ENCODE results near the gene ERMP1.
"Not testable (repeated sequence)": the region's sequence is repeated elsewhere in the genome, so short reads cannot be mapped to it uniquely, and the experiment has no call there.

ERMP1 gene

DNA sequence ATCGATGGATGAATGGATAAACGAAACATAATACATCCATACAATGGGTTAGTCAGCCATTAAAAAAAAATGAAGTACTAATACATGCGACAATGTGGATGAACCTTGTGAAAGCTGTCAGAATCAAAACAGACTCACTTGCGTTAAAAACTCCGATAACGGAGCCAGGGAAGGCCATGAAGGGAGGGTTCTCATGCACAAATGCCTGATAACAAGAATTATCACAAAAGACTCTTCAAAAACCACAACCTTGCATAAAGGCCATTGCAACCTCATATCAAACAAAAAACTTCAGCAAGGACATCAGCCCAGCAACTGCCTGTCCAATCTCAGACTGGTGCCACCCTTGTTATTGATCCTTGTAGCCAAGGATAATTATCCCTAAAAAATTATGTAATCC lies 13.7 kb downstream of the ERMP1 start:
- no peak for DNase-seq

DNA sequence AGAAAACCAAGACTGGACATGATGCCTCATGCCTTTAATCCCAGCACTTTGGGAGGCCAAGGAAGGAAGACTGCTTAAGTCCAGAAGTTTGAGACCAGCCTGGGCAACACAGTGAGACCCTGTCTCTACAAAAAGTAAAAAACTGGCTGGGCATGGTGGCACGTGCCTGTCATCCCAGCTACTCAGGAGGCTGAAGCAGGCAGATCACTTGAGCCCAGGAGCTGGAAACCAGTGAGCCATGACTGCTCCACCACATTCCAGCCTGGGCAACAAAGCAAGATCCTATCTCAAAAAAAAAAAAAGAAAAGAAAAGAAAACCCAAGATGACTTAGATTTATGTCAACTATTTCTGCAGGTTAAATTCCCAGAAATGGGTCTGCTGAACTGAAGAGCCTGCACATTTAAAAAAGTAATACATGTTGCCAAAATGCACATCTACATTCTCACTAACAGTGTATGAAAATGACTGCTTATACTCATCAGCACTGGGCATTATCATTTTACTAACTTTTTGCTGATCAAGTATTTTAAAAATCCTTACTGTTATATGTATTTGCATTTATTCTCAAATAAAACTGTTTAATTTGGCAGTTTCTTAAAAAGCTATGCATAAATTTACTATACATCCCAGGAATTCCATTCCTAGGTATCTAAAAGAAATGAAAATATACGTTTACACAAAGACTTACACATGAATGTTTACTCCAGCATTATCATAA lies 14.3 kb downstream of the ERMP1 start:
- no peak for DNase-seq

GRCh38 chr9:5817862-5818261 lies 15.1 kb downstream of the ERMP1 start:
- no peak for DNase-seq

- no peak for DNase-seq
Measured at GRCh38 chr9:5815461-5815860, 17.5 kb downstream of the ERMP1 start.

DNA sequence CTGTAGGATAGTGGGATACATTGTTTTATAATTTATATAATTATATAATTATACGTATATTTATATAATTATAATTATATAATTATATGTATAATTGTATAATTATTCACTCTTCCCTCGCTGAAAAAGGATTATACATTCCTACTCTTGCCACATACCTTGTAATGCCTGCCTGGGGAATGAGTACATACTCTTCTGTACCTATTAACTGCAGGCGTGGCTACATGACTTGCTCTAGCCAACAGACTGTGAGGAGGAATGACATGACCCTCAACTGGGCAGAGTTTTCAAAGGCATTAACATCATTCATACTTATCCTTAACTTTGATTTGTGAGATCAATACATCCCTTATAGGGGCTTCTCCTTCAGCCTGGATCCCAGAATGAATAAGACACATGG lies 19.1 kb downstream of the ERMP1 start:
- no peak for DNase-seq

GRCh38 chr9:5811751-5812150 lies 21.2 kb downstream of the ERMP1 start:
- DNase-seq = no peak

DNA sequence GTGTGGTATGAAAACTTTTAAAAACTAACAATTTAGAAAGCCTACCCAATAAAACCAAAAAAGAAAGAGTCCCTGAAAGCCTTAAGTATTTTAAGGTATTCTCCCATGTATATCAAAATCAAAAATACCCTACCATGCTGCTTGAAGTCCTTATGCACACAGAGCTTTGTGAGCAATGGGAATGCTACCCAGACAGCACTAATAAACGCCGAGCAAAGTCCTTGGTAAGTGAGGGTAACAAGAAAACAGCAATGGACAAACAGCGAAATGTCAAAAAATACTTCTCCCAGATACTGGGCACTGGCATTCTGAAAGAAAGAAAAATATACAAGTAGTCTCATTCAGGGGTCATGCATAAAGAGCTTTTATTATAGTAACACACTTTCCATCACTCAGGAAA lies 27.4 kb downstream of the ERMP1 start:
- DNase-seq = no peak

DNA sequence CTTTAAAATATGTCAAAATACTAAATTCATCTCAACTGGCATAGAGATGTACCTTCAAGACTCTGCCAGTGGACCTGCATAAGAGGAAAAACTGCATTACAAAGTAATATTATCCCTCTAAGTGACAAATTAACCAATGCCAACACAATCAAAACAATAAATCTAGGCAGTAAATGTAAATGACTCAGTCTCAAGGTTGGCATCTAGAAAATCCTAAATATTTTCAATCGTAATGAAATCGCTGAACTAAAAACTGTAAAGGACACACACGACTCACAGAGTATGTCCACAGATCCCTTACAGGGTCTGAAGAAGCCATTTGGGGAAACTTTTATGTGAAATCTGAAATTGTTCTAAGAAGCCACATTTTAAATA lies 31.2 kb downstream of the ERMP1 start:
- DNase-seq = no peak

DNA sequence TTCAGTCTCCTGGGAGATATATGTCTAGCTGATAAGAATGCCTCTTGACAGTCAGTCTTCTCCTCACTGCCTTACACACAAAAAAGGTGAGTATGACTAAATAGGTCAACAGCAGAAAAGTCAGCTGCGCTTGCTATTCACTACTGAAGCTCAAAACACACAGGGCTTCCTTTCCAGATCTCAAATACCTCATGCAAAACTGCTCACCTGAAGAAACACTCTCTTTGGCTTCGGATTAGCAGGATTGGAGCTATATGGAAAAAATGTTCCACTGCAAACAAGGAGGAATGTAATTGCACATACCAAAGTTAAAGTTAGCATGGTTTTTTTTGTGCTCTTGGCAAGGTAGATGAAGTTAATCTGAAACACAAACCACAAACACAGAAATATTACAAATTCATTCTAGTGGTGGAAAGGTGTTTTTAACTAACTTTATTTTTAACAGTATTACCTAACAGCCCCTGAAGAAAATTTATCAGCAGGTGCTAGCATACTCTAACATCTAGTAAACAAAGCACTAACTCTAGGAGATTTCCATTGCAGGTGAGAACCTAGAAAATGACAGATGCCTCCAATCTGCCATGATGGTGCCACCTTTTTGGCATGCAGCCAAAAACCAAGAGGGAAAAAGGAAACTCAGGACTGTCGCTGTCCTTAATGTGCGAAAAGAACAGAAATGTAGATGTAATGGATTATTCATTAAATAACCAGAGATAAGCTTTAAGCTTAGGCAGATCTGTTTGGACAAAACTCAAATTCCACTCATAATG lies 31.8 kb downstream of the ERMP1 start:
- DNase-seq = no peak

GRCh38 chr9:5800378-5800777 lies 32.5 kb downstream of the ERMP1 start:
- DNase-seq = not testable (repeated sequence)

GRCh38 chr9:5799314-5799713 lies 33.6 kb downstream of the ERMP1 start:
- no peak for DNase-seq

DNA sequence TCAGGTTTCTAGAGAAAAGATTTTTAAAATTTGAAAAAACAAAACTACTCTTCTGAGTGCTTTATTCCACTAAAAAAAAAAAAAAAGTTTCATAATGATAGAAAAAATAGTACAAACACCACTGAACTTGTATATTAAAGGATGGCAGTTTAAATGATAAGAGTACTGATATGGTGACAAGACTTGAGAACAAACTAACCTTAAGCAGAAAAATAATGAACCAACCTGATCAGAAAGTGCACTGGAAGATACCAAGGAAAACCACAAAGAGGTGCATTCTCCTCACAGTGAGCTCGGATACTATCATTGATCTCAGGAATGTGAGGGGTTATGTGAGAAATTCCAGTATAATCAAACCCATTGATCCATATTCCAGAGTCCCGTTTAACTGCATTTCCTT lies 34.3 kb downstream of the ERMP1 start:
- no peak for DNase-seq

DNA sequence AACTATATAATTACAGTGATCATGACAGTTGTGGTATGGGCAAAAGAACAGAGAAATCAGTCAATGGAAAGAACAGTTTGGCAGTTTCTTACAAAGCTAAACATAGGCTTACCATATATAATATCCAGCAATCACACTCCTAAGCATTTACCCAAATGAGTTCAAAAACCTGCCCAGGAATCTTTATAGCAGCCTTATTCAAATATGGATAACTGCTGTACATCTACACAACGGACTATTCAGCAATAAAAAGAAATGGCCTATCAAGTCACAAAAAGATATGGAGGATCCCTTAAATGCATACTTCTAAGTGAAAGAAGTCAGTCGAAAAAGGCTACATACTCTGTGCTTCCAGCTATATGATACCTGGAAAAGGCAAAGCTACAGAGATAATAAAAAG lies 36.6 kb downstream of the ERMP1 start:
- DNase-seq = no peak

DNA sequence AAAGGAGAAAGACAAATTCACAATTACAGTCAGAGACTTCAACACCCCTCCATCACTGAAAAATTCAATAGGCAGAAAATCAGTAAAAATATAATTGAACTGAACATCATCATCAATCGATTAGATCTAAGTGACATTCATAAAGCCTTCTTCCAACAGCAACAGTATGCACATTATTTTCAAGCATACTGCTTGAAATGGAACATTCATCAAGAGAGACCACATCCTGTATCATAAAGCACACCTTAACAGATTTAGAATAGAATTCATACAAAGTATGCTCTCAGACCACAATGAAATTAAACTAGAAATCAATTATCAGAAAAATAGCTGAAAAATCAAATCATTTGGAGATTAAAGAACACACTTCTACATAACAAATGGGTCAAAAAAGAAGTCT lies 39.1 kb downstream of the ERMP1 start:
- DNase-seq = no peak

- no peak for DNase-seq
Measured at GRCh38 chr9:5791870-5792269, 41.0 kb downstream of the ERMP1 start.

DNA sequence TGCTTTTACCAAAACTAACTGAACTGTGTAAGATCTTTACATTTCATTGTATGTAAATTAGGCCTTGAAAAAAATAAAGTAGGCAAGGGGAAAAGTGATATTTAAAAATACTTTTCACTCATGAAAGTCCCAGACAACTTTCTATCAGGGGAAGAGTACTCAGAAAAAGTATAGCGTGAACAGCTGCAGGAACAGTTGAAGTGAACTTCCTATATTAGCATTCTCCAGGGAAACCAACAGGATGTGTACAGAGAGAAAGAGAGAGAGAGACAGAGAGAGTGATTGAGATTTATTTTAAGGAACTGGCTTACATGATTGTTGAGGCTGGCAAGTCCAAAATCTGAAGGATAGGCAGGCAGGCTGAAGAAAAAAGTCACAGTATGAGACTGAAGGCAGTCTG lies 42.0 kb downstream of the ERMP1 start:
- no peak for DNase-seq

GRCh38 chr9:5789489-5789888 lies 43.4 kb downstream of the ERMP1 start:
- no peak for DNase-seq

DNA sequence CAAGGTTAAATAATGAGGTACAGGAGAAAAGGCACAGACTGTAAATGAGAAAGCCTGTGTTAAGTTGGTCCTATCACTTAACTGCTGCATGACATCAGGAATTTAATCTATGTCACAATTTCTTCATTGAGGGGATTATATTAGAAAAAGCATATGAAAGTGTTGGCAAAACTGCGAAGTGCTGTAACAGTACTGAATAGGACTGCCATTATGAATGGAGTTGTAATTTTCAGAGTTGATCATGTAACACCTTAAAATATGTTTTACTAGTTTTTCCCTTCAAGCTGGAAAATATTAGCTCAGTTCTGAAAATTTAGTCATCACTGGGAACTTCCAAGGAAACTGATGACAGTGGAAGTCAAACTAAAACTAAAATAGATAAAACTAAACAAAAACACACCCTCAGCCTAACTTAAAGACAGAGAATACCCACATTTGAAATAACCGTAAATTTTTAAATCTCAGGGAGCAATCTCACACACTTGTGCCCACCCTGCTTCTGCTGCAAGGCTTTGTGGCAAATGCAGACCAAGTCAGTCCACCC lies 45.1 kb downstream of the ERMP1 start:
- no peak for DNase-seq

GRCh38 chr9:5787220-5787619 lies 45.7 kb downstream of the ERMP1 start:
- no peak for DNase-seq

- no peak for DNase-seq
Measured at GRCh38 chr9:5786370-5787127, 46.4 kb downstream of the ERMP1 start.

GRCh38 chr9:5784526-5785315 lies 48.2 kb downstream of the ERMP1 start:
- no peak for DNase-seq

GRCh38 chr9:5783982-5784381 lies 48.9 kb downstream of the ERMP1 start:
- no peak for DNase-seq

DNA sequence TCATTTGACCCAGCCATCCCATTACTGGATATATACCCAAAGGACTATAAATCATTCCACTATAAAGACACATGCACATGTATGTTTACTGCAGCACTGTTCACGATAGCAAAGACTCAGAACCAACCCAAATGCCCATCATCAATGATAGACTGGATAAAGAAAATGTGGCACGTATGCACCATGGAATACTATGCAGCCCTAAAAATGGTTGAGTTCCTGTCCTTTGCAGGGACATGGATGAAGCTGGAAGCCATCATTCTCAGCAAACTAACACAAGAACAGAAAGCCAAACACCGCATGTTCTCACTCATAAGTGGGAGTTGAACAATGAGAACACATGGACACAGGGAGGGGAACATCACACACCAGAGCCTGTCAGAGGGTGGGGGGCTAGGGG lies 49.5 kb downstream of the ERMP1 start:
- not testable (repeated sequence) for DNase-seq

Measured in activated T-cell treated with anti-CD3 and anti-CD28 coated beads, Interleukin-2, amount 50 U/mL, for 48 hours (primary cell).